HEK293 (cell line): ENCODE measurements around the gene TMC4.

Experiments
- EGR2 ChIP-seq: fragments of 450-650 bp; formaldehyde crosslinking; IDR thresholded peaks from 2 replicates; pipeline ENCODE4 v1.5.1; 2016; ENCODE audit warnings: low read depth, missing biosample characterization, missing genetic modification characterization
- HOXA7 ChIP-seq: sonication (generic); formaldehyde crosslinking; IDR thresholded peaks from 2 replicates; pipeline ENCODE4 v1.8.1; 2022; ENCODE audit warnings: missing genetic modification reagents, borderline replicate concordance
- HOXC10 ChIP-seq: sonication (generic); formaldehyde crosslinking; IDR thresholded peaks from 2 replicates; pipeline ENCODE4 v1.8.1; 2023; ENCODE audit warnings: mild to moderate bottlenecking, missing genetic modification reagents
- KLF10 ChIP-seq: fragments of 450-650 bp; IDR thresholded peaks from 2 replicates; pipeline ENCODE4 v1.5.1; 2018; ENCODE audit warnings: missing biosample characterization, mild to moderate bottlenecking, missing genetic modification characterization
- KLF8 ChIP-seq: fragments of 450-650 bp; formaldehyde crosslinking; IDR thresholded peaks from 2 replicates; pipeline ENCODE4 v1.5.1; 2016; ENCODE audit warnings: missing biosample characterization, missing genetic modification characterization
- KLF9 ChIP-seq: fragments of 450-650 bp; formaldehyde crosslinking; IDR thresholded peaks from 2 replicates; pipeline ENCODE4 v1.5.1; 2016; ENCODE audit warnings: missing biosample characterization, missing genetic modification characterization, low read depth
- RBAK ChIP-seq: fragments of 450-650 bp; formaldehyde crosslinking; IDR thresholded peaks from 2 replicates; pipeline ENCODE4 v1.5.1; 2016; ENCODE audit warnings: missing biosample characterization, missing genetic modification characterization
- REPIN1 ChIP-seq: fragments of 450-650 bp; formaldehyde crosslinking; IDR thresholded peaks from 2 replicates; pipeline ENCODE4 v1.5.1; 2017; ENCODE audit warnings: missing biosample characterization, missing genetic modification characterization, low read depth
- SCRT2 ChIP-seq: fragments of 450-650 bp; formaldehyde crosslinking; IDR thresholded peaks from 2 replicates; pipeline ENCODE4 v1.5.1; 2016; ENCODE audit warnings: missing biosample characterization, missing genetic modification characterization
- SP7 ChIP-seq: fragments of 450-650 bp; formaldehyde crosslinking; IDR thresholded peaks from 2 replicates; pipeline ENCODE4 v1.5.1; 2016; ENCODE audit warnings: missing biosample characterization, missing genetic modification characterization
- ZBTB17 ChIP-seq: fragments of 450-650 bp; formaldehyde crosslinking; IDR thresholded peaks from 2 replicates; pipeline ENCODE4 v1.5.1; 2016; ENCODE audit warnings: missing biosample characterization, missing genetic modification characterization
- ZBTB20 ChIP-seq: fragments of 450-650 bp; formaldehyde crosslinking; IDR thresholded peaks from 2 replicates; pipeline ENCODE4 v1.5.1; 2016; ENCODE audit warnings: missing biosample characterization, missing genetic modification characterization
- ZBTB8A ChIP-seq: fragments of 450-650 bp; formaldehyde crosslinking; IDR thresholded peaks from 2 replicates; pipeline ENCODE4 v1.5.1; 2016; ENCODE audit warnings: missing biosample characterization, missing genetic modification characterization
- ZFHX2 ChIP-seq: fragments of 450-650 bp; formaldehyde crosslinking; conservative IDR thresholded peaks from 2 replicates; pipeline ENCODE4 v1.5.1; 2016; ENCODE audit warnings: missing biosample characterization, missing genetic modification characterization
- ZFP69B ChIP-seq: fragments of 450-650 bp; formaldehyde crosslinking; IDR thresholded peaks from 2 replicates; pipeline ENCODE4 v1.5.1; 2016; ENCODE audit warnings: missing biosample characterization, missing genetic modification characterization
- ZIC2 ChIP-seq: fragments of 450-650 bp; formaldehyde crosslinking; IDR thresholded peaks from 2 replicates; pipeline ENCODE4 v1.5.1; 2016; ENCODE audit warnings: missing biosample characterization, missing genetic modification characterization
- ZNF292 ChIP-seq: fragments of 450-650 bp; formaldehyde crosslinking; IDR thresholded peaks from 2 replicates; pipeline ENCODE4 v1.5.1; 2016; ENCODE audit warnings: low read depth, missing biosample characterization, missing genetic modification characterization, borderline replicate concordance
- ZNF335 ChIP-seq: fragments of 450-650 bp; formaldehyde crosslinking; conservative IDR thresholded peaks from 2 replicates; pipeline ENCODE4 v1.5.1; 2016; ENCODE audit warnings: missing biosample characterization, missing genetic modification characterization
- ZNF549 ChIP-seq: fragments of 450-650 bp; IDR thresholded peaks from 2 replicates; pipeline ENCODE4 v1.5.1; 2018; ENCODE audit warnings: missing biosample characterization, missing genetic modification characterization, mild to moderate bottlenecking, inconsistent platforms, moderate library complexity
- ZNF561 ChIP-seq: fragments of 450-650 bp; IDR thresholded peaks from 2 replicates; pipeline ENCODE4 v1.5.1; 2018; ENCODE audit warnings: missing biosample characterization, missing genetic modification characterization, borderline replicate concordance
- ZNF660 ChIP-seq: fragments of 450-650 bp; IDR thresholded peaks from 2 replicates; pipeline ENCODE4 v1.5.1; 2018; ENCODE audit warnings: missing biosample characterization, mild to moderate bottlenecking, missing genetic modification characterization
- ZNF837 ChIP-seq: fragments of 450-650 bp; formaldehyde crosslinking; IDR thresholded peaks from 2 replicates; pipeline ENCODE4 v1.5.1; 2016; ENCODE audit warnings: missing biosample characterization, missing genetic modification characterization
- ZSCAN23 ChIP-seq: fragments of 450-650 bp; formaldehyde crosslinking; IDR thresholded peaks from 2 replicates; pipeline ENCODE4 v1.5.1; 2016; ENCODE audit warnings: missing biosample characterization, missing genetic modification characterization
- ZSCAN30 ChIP-seq: fragments of 450-650 bp; IDR thresholded peaks from 2 replicates; pipeline ENCODE4 v1.5.1; 2018; ENCODE audit warnings: missing biosample characterization, mild to moderate bottlenecking, missing genetic modification characterization, moderate library complexity
- ZXDB ChIP-seq: fragments of 450-650 bp; formaldehyde crosslinking; IDR thresholded peaks from 2 replicates; pipeline ENCODE4 v1.5.1; 2016; ENCODE audit warnings: missing biosample characterization, missing genetic modification characterization
- TF ChIP-seq, protein P1 (sequence below): fragments of 450-650 bp; formaldehyde crosslinking; IDR thresholded peaks from 2 replicates; pipeline ENCODE4 v1.5.1; 2016; ENCODE audit warnings: missing biosample characterization, missing genetic modification characterization
- TF ChIP-seq, protein P2 (sequence below): fragments of 450-650 bp; formaldehyde crosslinking; IDR thresholded peaks from 2 replicates; pipeline ENCODE4 v1.5.1; 2017; ENCODE audit warnings: missing biosample characterization, mild to moderate bottlenecking, missing genetic modification characterization, moderate library complexity
- TF ChIP-seq, protein P3 (sequence below): fragments of 450-650 bp; formaldehyde crosslinking; IDR thresholded peaks from 2 replicates; pipeline ENCODE4 v1.5.1; 2017; ENCODE audit warnings: missing biosample characterization, missing genetic modification characterization
- TF ChIP-seq, protein P4 (sequence below): fragments of 450-650 bp; formaldehyde crosslinking; IDR thresholded peaks from 2 replicates; pipeline ENCODE4 v1.5.1; 2016; ENCODE audit warnings: missing biosample characterization, missing genetic modification characterization

TMC4 gene

DNA sequence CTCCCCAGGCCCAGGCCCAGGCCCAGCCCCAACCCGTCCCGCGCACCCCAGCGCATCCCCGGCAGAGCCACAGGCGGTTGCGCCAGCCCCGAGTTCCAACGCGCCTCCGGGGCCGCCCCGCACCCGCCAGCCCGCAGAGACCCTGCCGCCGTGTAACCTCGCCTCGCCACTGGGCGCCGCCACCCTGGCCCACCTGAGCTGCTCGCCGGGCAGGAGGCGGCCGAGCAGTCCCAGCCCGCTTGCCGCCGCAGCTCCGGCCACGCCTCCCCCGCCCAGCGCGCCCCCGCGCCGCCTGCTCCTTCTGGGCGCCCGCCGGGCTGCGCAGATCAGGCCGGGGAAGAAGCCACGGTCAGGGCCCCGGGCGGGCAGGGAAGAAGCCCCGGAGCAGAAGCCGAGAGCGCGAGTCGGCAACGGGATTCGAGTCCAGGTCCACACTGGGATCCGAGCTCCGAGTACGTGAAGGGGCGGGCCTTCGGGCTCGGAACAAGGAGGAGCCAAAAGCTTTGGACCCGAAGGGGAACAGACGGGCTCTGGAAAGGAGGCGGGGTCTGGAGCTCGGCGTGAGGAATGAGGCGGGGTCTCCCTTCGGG, 16.3 kb upstream of the TMC4 start, which contains the start of gene MBOAT7 (continued):
- peak; percentile 72 for TF ChIP-seq KLF9 (tag by site-specific recombination)
- TF ChIP-seq ZFHX2: peak; percentile 71
- TF ChIP-seq, protein P1, sequence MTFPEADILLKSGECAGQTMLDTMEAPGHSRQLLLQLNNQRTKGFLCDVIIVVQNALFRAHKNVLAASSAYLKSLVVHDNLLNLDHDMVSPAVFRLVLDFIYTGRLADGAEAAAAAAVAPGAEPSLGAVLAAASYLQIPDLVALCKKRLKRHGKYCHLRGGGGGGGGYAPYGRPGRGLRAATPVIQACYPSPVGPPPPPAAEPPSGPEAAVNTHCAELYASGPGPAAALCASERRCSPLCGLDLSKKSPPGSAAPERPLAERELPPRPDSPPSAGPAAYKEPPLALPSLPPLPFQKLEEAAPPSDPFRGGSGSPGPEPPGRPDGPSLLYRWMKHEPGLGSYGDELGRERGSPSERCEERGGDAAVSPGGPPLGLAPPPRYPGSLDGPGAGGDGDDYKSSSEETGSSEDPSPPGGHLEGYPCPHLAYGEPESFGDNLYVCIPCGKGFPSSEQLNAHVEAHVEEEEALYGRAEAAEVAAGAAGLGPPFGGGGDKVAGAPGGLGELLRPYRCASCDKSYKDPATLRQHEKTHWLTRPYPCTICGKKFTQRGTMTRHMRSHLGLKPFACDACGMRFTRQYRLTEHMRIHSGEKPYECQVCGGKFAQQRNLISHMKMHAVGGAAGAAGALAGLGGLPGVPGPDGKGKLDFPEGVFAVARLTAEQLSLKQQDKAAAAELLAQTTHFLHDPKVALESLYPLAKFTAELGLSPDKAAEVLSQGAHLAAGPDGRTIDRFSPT: no peak
- TF ChIP-seq, protein P2, sequence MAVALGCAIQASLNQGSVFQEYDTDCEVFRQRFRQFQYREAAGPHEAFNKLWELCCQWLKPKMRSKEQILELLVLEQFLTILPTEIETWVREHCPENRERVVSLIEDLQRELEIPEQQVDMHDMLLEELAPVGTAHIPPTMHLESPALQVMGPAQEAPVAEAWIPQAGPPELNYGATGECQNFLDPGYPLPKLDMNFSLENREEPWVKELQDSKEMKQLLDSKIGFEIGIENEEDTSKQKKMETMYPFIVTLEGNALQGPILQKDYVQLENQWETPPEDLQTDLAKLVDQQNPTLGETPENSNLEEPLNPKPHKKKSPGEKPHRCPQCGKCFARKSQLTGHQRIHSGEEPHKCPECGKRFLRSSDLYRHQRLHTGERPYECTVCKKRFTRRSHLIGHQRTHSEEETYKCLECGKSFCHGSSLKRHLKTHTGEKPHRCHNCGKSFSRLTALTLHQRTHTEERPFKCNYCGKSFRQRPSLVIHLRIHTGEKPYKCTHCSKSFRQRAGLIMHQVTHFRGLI (tag by site-specific recombination): peak; percentile 72; the same call in 1 of the 2 replicates
- TF ChIP-seq ZNF561 (tag by site-specific recombination): peak; percentile 84; the same call in 1 of the 2 replicates
- TF ChIP-seq ZBTB17: peak; percentile 48; the same call in 1 of the 2 replicates
- no peak for TF ChIP-seq ZNF549 (tag by site-specific recombination)
- TF ChIP-seq HOXA7 (CRISPR knock-in tag): no peak
- TF ChIP-seq ZSCAN23: no peak
- peak; percentile 88 for TF ChIP-seq ZNF335 (tag by site-specific recombination)
- TF ChIP-seq, protein P3, sequence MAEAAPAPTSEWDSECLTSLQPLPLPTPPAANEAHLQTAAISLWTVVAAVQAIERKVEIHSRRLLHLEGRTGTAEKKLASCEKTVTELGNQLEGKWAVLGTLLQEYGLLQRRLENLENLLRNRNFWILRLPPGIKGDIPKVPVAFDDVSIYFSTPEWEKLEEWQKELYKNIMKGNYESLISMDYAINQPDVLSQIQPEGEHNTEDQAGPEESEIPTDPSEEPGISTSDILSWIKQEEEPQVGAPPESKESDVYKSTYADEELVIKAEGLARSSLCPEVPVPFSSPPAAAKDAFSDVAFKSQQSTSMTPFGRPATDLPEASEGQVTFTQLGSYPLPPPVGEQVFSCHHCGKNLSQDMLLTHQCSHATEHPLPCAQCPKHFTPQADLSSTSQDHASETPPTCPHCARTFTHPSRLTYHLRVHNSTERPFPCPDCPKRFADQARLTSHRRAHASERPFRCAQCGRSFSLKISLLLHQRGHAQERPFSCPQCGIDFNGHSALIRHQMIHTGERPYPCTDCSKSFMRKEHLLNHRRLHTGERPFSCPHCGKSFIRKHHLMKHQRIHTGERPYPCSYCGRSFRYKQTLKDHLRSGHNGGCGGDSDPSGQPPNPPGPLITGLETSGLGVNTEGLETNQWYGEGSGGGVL (tag by site-specific recombination): no peak
- TF ChIP-seq SP7 (tag by site-specific recombination): 0 out of 2 replicates have a peak, but pooled peaks have one; percentile 39
- TF ChIP-seq KLF10 (tag by site-specific recombination): peak; percentile 30; the same call in 1 of the 2 replicates
- no peak for TF ChIP-seq ZFP69B
- TF ChIP-seq RBAK (tag by site-specific recombination): no peak
- no peak for TF ChIP-seq REPIN1 (tag by site-specific recombination)
- 0 out of 2 replicates have a peak, but pooled peaks have one; percentile 26 for TF ChIP-seq SCRT2
- TF ChIP-seq, protein P4, sequence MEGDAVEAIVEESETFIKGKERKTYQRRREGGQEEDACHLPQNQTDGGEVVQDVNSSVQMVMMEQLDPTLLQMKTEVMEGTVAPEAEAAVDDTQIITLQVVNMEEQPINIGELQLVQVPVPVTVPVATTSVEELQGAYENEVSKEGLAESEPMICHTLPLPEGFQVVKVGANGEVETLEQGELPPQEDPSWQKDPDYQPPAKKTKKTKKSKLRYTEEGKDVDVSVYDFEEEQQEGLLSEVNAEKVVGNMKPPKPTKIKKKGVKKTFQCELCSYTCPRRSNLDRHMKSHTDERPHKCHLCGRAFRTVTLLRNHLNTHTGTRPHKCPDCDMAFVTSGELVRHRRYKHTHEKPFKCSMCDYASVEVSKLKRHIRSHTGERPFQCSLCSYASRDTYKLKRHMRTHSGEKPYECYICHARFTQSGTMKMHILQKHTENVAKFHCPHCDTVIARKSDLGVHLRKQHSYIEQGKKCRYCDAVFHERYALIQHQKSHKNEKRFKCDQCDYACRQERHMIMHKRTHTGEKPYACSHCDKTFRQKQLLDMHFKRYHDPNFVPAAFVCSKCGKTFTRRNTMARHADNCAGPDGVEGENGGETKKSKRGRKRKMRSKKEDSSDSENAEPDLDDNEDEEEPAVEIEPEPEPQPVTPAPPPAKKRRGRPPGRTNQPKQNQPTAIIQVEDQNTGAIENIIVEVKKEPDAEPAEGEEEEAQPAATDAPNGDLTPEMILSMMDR (tag by site-specific recombination): 0 out of 2 replicates have a peak, but pooled peaks have one; percentile 37
- TF ChIP-seq KLF8 (tag by site-specific recombination): peak; percentile 49
- 0 out of 2 replicates have a peak, but pooled peaks have one; percentile 94 for TF ChIP-seq HOXC10
- peak; percentile 47 for TF ChIP-seq ZIC2 (tag by site-specific recombination)
- no peak for TF ChIP-seq ZNF292
- no peak for TF ChIP-seq ZNF837
- peak; percentile 77 for TF ChIP-seq ZNF660 (tag by site-specific recombination)
- TF ChIP-seq ZXDB (tag by site-specific recombination): peak; percentile 68
- peak; percentile 89 for TF ChIP-seq ZBTB8A (tag by site-specific recombination)
- 0 out of 2 replicates have a peak, but pooled peaks have one; percentile 27 for TF ChIP-seq EGR2 (tag by site-specific recombination)
- TF ChIP-seq ZBTB20 (tag by site-specific recombination): peak; percentile 84
- TF ChIP-seq ZSCAN30: peak; percentile 56; the same call in 1 of the 2 replicates
